Measurements from ENCODE around the gene DPYSL5.

DPYSL5 gene

DNA sequence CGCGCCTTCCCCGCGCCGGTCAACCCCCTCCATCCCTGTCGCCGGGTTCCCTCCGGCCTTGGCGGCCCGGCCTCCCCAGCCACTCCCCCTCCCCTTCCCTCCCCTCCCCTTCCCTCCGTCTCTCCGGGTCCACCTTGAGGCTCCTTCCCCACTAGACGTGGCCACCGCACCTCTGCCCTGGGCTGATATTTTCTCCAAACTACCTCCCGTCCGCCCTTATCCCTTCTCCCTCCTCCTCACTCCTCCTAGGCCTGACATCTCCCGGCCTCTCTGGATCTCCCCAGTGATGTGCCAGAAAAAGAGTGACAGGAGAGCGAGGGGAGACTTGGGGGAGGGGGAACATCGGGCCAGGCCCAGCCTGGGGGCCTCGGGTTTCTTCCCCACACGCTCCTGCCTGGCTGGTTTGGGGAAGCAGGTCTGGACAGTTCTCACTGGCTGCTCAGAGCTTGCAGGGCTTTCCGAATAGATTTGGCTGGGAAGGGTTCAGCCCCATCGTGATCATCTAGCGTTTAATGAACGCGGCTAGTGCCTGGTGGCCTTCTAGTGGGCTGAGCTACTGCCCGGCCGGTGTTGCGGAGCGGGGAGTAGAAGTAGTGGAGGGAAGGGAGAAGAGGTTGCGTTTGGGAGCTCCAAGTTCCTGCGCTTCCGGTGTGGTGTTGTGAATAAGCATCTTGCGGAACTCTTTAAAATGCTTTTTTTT lies 123.1 kb downstream of the DPYSL5 start:
- Histone ChIP-seq H3K27ac (ENCODE audit: low read depth, low read length) (peak overlapping the region; percentile 88), H3K36me3 (ENCODE audit: control insufficient read depth in 5 of 5, insufficient read depth in 5 of 5, low read length in 5 of 5) (no peaks in the 10 kb centered on the region), H3K9me3 (ENCODE audit: control insufficient read depth in 5 of 5, low read length in 5 of 5) (no peaks in the 10 kb centered on the region), H3K4me1 (ENCODE audit: control insufficient read depth in 5 of 5, insufficient read depth in 5 of 5, low read length in 5 of 5) (peaks cover 2 to 29% (median 27%) of the 10 kb centered on the region in 5 donors), H3K9ac (ENCODE audit: low read length in 5 of 5) (peak overlapping the region; percentile 38 to 85 (median 73)), H3K27me3 (ENCODE audit: control insufficient read depth in 5 of 5, insufficient read depth in 4 of 5, low read length in 5 of 5) (no peaks in the 10 kb centered on the region), H3K4me3 (ENCODE audit: low read depth in 1 of 5, low read length in 5 of 5) (peak overlapping the region; percentile 80 to 92 (median 84))

DNA sequence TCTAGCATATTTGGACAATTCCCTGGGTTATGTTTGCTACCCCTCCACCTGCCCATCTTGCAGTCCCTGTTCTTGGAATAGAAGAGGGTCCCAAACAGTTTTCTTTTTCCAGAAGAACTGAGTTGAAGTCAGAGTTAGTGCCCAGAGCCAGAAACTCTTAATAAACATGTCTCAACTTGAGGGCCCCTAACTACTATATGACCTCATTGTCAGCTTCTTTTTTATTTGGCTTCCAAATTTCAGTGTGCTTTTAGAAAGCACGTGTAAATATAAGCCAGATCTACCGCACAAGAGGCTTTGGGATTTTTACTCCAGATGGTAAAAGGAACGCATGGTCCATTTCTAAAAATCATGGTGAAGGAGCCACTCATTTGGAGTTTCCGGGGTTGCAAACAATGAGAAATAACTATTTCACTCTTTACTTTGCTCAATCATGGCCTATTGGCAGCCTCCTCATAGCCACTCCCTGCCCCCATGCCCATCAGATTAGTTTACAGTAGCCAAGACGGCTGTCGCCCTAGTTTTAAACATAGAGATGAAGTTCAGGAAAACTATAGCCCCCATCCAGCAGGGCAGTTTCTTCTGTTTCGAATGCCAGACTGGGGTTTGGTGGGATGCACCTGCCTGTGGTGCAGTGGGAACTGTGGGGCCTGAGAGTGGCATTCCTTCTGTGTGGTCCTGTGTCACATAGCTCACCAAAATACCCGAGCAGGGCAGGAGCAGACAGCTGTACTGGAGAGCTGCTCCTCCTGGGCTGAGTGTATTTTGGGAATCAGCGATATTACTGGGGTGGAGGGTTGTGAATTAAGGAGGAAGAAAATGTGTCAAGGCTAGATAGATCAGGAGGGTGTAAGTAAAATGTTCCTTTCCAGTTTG lies 124.2 kb downstream of the DPYSL5 start:
- H3K9me3 ChIP-seq (ENCODE audit: control insufficient read depth in 5 of 5, low read length in 5 of 5): no peaks in the 10 kb centered on the region
- H3K9ac ChIP-seq (ENCODE audit: low read length in 5 of 5): peak overlapping the region in 3 of 5 donors; percentile 73 to 85 (median 83)
- H3K27ac ChIP-seq (ENCODE audit: low read depth, low read length): peak overlapping the region; percentile 88
- no peaks in the 10 kb centered on the region for H3K36me3 ChIP-seq (ENCODE audit: control insufficient read depth in 5 of 5, insufficient read depth in 5 of 5, low read length in 5 of 5)
- peaks cover 2 to 39% (median 37%) of the 10 kb centered on the region in 5 donors for H3K4me1 ChIP-seq (ENCODE audit: control insufficient read depth in 5 of 5, insufficient read depth in 5 of 5, low read length in 5 of 5)
- no peaks in the 10 kb centered on the region for H3K27me3 ChIP-seq (ENCODE audit: control insufficient read depth in 5 of 5, insufficient read depth in 4 of 5, low read length in 5 of 5)
- H3K4me3 ChIP-seq (ENCODE audit: low read depth in 1 of 5, low read length in 5 of 5): peak overlapping the region in 4 of 5 donors; percentile 80 to 92 (median 84)

DNA sequence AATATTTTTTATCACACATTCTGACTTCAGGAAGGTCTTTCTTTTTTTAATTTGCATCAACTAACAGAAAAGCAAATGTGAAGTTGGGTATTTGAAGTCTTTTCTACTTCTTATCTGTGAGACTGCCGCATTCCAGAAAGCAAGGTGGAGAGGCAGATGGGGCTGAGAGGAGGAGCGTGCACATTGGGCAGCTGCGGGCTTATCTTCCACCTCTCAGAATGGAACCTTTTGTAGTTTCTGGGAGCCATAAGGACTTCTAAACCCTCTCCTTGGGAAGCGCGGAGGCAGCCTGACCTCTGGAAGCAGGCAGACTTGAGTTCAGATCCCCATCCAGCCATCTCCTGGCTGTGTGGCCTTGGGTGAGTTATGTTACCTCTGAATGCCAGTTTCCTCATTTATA lies 126.4 kb downstream of the DPYSL5 start:
- Histone ChIP-seq H3K27ac (ENCODE audit: low read depth, low read length) (no peak overlapping the region), H3K9ac (ENCODE audit: low read length in 5 of 5) (no peak overlapping the region), H3K36me3 (ENCODE audit: control insufficient read depth in 5 of 5, insufficient read depth in 5 of 5, low read length in 5 of 5) (no peaks in the 10 kb centered on the region), H3K9me3 (ENCODE audit: control insufficient read depth in 5 of 5, low read length in 5 of 5) (no peaks in the 10 kb centered on the region), H3K4me3 (ENCODE audit: low read depth in 1 of 5, low read length in 5 of 5) (no peak overlapping the region), H3K4me1 (ENCODE audit: control insufficient read depth in 5 of 5, insufficient read depth in 5 of 5, low read length in 5 of 5) (peaks cover 2 to 43% (median 38%) of the 10 kb centered on the region in 5 donors), H3K27me3 (ENCODE audit: control insufficient read depth in 5 of 5, insufficient read depth in 4 of 5, low read length in 5 of 5) (no peaks in the 10 kb centered on the region)

DNA sequence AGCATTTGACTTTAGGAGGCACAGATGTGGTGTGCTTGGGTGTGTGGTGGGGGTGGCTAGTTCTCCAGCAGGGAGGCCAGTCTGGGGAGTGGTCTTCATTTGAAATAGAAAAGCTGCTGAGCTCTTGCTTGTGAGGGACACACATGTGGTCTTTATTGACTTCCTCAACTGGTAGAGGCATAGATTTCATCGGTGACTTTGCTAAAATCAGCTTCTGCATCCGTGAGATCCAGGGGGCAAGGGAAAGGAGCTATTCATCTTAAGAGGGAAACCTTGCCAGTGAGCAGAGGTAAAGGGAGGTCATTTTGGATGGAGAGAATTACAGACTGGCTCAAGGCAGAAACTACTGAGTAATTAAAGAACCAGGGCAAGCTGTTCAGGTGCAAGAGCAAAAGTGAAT lies 127.2 kb downstream of the DPYSL5 start:
- no peaks in the 10 kb centered on the region for H3K36me3 ChIP-seq (ENCODE audit: control insufficient read depth in 5 of 5, insufficient read depth in 5 of 5, low read length in 5 of 5)
- H3K27me3 ChIP-seq (ENCODE audit: control insufficient read depth in 5 of 5, insufficient read depth in 4 of 5, low read length in 5 of 5): no peaks in the 10 kb centered on the region
- H3K9me3 ChIP-seq (ENCODE audit: control insufficient read depth in 5 of 5, low read length in 5 of 5): no peaks in the 10 kb centered on the region
- peaks cover 2 to 44% (median 35%) of the 10 kb centered on the region in 5 donors for H3K4me1 ChIP-seq (ENCODE audit: control insufficient read depth in 5 of 5, insufficient read depth in 5 of 5, low read length in 5 of 5)
- H3K9ac ChIP-seq (ENCODE audit: low read length in 5 of 5): no peak overlapping the region
- H3K27ac ChIP-seq (ENCODE audit: low read depth, low read length): no peak overlapping the region
- no peak overlapping the region for H3K4me3 ChIP-seq (ENCODE audit: low read depth in 1 of 5, low read length in 5 of 5)

DNA sequence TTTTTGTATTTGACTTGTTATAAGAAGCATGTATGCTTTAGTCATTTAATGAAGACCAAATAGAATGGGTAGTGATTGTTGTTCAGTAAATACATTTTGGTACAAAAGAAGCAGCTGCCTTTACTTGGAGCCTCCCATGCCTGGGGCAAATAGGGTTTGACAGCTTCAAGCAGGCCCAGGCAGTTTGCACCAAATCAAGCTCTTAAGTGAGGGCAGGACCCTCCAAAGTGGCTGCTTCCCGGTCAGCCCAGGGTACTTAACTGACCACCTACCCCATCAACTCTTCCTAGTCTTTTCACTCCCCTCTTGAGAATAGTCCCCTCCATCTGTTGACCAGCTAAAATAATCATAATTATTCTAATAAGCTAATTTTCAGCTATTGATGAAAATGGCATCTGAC lies 127.7 kb downstream of the DPYSL5 start:
- Histone ChIP-seq H3K9ac (ENCODE audit: low read length in 5 of 5) (no peak overlapping the region), H3K4me3 (ENCODE audit: low read depth in 1 of 5, low read length in 5 of 5) (no peak overlapping the region), H3K36me3 (ENCODE audit: control insufficient read depth in 5 of 5, insufficient read depth in 5 of 5, low read length in 5 of 5) (no peaks in the 10 kb centered on the region), H3K27me3 (ENCODE audit: control insufficient read depth in 5 of 5, insufficient read depth in 4 of 5, low read length in 5 of 5) (no peaks in the 10 kb centered on the region), H3K27ac (ENCODE audit: low read depth, low read length) (peak overlapping the region; percentile 26), H3K9me3 (ENCODE audit: control insufficient read depth in 5 of 5, low read length in 5 of 5) (no peaks in the 10 kb centered on the region), H3K4me1 (ENCODE audit: control insufficient read depth in 5 of 5, insufficient read depth in 5 of 5, low read length in 5 of 5) (peaks cover 2 to 41% (median 30%) of the 10 kb centered on the region in 5 donors)

DNA sequence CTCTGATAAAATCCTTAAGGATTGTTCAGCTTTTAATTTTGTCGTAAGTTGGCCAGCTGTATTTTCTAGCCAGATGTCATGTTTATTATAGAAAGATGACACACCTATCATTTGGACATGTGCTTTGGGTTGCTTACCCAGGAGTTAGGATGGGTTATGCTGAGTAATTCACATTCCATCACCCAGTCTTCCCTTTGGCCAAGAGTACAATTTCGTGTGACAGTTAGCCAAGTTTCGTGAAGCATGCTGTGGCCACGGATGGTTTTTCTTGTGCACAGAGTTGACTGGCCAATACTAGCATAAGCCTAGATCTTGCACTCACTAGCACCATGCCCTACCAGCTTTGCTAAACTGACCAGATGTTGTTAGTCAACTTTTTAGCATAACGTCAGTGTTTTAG lies 128.3 kb downstream of the DPYSL5 start:
- H3K27ac ChIP-seq (ENCODE audit: low read depth, low read length): peak overlapping the region; percentile 26
- peaks cover under 1 to 40% (median 27%) of the 10 kb centered on the region in 5 donors for H3K4me1 ChIP-seq (ENCODE audit: control insufficient read depth in 5 of 5, insufficient read depth in 5 of 5, low read length in 5 of 5)
- no peaks in the 10 kb centered on the region for H3K27me3 ChIP-seq (ENCODE audit: control insufficient read depth in 5 of 5, insufficient read depth in 4 of 5, low read length in 5 of 5)
- no peaks in the 10 kb centered on the region for H3K36me3 ChIP-seq (ENCODE audit: control insufficient read depth in 5 of 5, insufficient read depth in 5 of 5, low read length in 5 of 5)
- H3K4me3 ChIP-seq (ENCODE audit: low read depth in 1 of 5, low read length in 5 of 5): no peak overlapping the region
- H3K9ac ChIP-seq (ENCODE audit: low read length in 5 of 5): no peak overlapping the region
- H3K9me3 ChIP-seq (ENCODE audit: control insufficient read depth in 5 of 5, low read length in 5 of 5): no peaks in the 10 kb centered on the region

DNA sequence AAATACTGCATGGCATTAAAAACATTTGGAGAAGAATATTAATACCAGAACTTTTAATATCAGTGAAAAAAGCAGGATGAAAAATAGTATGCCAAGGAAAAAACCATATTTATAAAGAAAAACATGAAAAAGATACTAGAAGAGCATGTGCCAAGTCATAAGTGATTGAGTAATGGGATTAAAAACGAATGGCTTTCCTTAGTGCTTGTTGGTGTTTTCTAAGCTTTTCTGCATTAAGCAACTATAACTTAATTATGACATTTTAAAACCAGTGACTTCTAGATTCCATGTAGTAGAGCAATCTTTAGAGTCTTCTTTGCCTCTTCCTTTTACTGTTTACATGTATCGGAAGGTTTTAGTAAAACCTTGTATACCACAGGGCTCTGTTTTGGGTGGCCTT lies 129.1 kb downstream of the DPYSL5 start:
- H3K4me1 ChIP-seq (ENCODE audit: control insufficient read depth in 5 of 5, insufficient read depth in 5 of 5, low read length in 5 of 5): peaks cover 3 to 40% (median 27%) of the 10 kb centered on the region in 5 donors
- peaks cover 0 to 2% (median 0%) of the 10 kb centered on the region in 5 donors for H3K36me3 ChIP-seq (ENCODE audit: control insufficient read depth in 5 of 5, insufficient read depth in 5 of 5, low read length in 5 of 5)
- no peaks in the 10 kb centered on the region for H3K9me3 ChIP-seq (ENCODE audit: control insufficient read depth in 5 of 5, low read length in 5 of 5)
- no peak overlapping the region for H3K4me3 ChIP-seq (ENCODE audit: low read depth in 1 of 5, low read length in 5 of 5)
- H3K27ac ChIP-seq (ENCODE audit: low read depth, low read length): no peak overlapping the region
- no peaks in the 10 kb centered on the region for H3K27me3 ChIP-seq (ENCODE audit: control insufficient read depth in 5 of 5, insufficient read depth in 4 of 5, low read length in 5 of 5)
- no peak overlapping the region for H3K9ac ChIP-seq (ENCODE audit: low read length in 5 of 5)

DNA sequence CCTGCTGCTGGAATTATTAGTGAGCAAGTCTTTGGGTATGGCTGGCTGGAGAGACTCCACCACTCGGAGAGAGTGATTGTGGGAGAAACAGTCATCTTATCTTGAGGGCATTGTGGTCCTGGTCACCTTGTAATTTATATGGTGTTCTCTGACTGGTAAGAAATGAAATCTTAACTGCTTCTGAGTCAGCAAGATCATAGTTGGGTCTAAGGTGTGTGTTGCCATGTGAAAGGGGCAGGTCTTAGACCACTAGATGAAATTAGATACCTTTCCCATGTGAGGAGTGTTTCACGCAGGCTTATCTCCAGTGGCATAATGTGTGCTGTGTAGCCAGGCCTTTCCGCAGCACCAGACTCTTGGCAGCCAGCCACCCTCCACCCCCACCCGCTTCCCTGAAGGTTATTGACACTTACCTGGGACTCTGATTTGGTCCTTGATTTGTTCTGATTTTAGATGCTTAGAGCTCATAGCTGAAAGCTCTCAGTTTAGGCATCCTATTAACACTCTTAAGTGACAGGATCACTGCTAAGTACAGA lies 130.2 kb downstream of the DPYSL5 start:
- peaks cover 6 to 43% (median 33%) of the 10 kb centered on the region in 5 donors for H3K4me1 ChIP-seq (ENCODE audit: control insufficient read depth in 5 of 5, insufficient read depth in 5 of 5, low read length in 5 of 5)

DNA sequence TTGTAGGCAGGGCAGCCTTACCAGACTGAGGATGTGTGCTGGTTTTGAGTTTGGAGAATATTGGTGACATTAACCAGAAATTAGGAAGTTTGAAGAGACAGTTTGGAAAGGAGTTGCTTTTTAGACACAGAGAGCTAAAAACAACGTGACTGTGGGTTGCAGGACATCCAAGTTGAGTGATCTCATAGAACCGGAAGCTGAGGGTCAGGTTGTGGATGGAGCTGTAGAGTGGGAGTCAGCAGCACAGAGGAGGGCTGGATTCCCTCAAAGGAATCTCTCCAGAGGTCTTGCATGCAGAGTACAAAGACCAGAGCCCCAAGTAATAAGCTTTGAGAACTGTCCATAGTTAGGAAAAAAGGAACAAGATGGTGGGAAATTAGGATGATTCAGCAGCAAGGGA lies 131.8 kb downstream of the DPYSL5 start:
- Histone ChIP-seq H3K27me3 (ENCODE audit: control insufficient read depth in 5 of 5, insufficient read depth in 4 of 5, low read length in 5 of 5) (no peaks in the 10 kb centered on the region), H3K9me3 (ENCODE audit: control insufficient read depth in 5 of 5, low read length in 5 of 5) (no peaks in the 10 kb centered on the region), H3K4me1 (ENCODE audit: control insufficient read depth in 5 of 5, insufficient read depth in 5 of 5, low read length in 5 of 5) (peaks cover 6 to 51% (median 41%) of the 10 kb centered on the region in 5 donors), H3K4me3 (ENCODE audit: low read depth in 1 of 5, low read length in 5 of 5) (no peak overlapping the region), H3K36me3 (ENCODE audit: control insufficient read depth in 5 of 5, insufficient read depth in 5 of 5, low read length in 5 of 5) (peaks cover 0 to 2% (median 0%) of the 10 kb centered on the region in 5 donors), H3K27ac (ENCODE audit: low read depth, low read length) (no peak overlapping the region), H3K9ac (ENCODE audit: low read length in 5 of 5) (no peak overlapping the region)

More for the DNA sequence above, 130.2 kb downstream of the DPYSL5 start:
- H3K9me3 ChIP-seq (ENCODE audit: control insufficient read depth in 5 of 5, low read length in 5 of 5): no peaks in the 10 kb centered on the region
- H3K4me3 ChIP-seq (ENCODE audit: low read depth in 1 of 5, low read length in 5 of 5): no peak overlapping the region
- H3K27ac ChIP-seq (ENCODE audit: low read depth, low read length): no peak overlapping the region
- H3K9ac ChIP-seq (ENCODE audit: low read length in 5 of 5): no peak overlapping the region
- H3K27me3 ChIP-seq (ENCODE audit: control insufficient read depth in 5 of 5, insufficient read depth in 4 of 5, low read length in 5 of 5): no peaks in the 10 kb centered on the region
- H3K36me3 ChIP-seq (ENCODE audit: control insufficient read depth in 5 of 5, insufficient read depth in 5 of 5, low read length in 5 of 5): peaks cover 0 to 2% (median 0%) of the 10 kb centered on the region in 5 donors

DNA sequence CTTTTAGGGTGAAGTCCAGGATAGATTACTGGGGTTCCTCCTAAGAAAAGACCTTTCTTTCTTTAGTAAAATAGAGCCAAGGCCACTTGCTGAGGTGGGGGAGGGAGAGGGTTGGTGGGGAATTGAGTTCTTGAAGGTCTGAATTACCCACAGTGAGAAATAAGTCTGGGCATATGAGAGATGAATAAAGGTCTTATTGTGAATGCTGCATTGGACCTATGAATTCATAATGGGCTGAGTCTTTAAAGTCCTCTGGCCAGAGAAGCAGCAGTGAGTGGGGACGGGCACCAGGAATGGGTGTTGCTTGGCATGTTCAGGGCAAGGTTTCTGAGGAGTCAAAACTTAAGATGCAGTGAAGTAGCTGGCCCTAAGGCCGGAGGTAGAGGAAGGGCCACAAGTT lies 133.0 kb downstream of the DPYSL5 start:
- H3K4me3 ChIP-seq (ENCODE audit: low read depth in 1 of 5, low read length in 5 of 5): no peak overlapping the region
- H3K4me1 ChIP-seq (ENCODE audit: control insufficient read depth in 5 of 5, insufficient read depth in 5 of 5, low read length in 5 of 5): peaks cover 6 to 50% (median 37%) of the 10 kb centered on the region in 5 donors
- H3K36me3 ChIP-seq (ENCODE audit: control insufficient read depth in 5 of 5, insufficient read depth in 5 of 5, low read length in 5 of 5): peaks cover 0 to 2% (median 0%) of the 10 kb centered on the region in 5 donors
- H3K27ac ChIP-seq (ENCODE audit: low read depth, low read length): no peak overlapping the region
- no peak overlapping the region for H3K9ac ChIP-seq (ENCODE audit: low read length in 5 of 5)
- no peaks in the 10 kb centered on the region for H3K27me3 ChIP-seq (ENCODE audit: control insufficient read depth in 5 of 5, insufficient read depth in 4 of 5, low read length in 5 of 5)
- H3K9me3 ChIP-seq (ENCODE audit: control insufficient read depth in 5 of 5, low read length in 5 of 5): no peaks in the 10 kb centered on the region

Data from subcutaneous abdominal adipose tissue (tissue), 5 donors.